ENCODE data around the gene POU2F3.

The POU2F3 gene

DNA sequence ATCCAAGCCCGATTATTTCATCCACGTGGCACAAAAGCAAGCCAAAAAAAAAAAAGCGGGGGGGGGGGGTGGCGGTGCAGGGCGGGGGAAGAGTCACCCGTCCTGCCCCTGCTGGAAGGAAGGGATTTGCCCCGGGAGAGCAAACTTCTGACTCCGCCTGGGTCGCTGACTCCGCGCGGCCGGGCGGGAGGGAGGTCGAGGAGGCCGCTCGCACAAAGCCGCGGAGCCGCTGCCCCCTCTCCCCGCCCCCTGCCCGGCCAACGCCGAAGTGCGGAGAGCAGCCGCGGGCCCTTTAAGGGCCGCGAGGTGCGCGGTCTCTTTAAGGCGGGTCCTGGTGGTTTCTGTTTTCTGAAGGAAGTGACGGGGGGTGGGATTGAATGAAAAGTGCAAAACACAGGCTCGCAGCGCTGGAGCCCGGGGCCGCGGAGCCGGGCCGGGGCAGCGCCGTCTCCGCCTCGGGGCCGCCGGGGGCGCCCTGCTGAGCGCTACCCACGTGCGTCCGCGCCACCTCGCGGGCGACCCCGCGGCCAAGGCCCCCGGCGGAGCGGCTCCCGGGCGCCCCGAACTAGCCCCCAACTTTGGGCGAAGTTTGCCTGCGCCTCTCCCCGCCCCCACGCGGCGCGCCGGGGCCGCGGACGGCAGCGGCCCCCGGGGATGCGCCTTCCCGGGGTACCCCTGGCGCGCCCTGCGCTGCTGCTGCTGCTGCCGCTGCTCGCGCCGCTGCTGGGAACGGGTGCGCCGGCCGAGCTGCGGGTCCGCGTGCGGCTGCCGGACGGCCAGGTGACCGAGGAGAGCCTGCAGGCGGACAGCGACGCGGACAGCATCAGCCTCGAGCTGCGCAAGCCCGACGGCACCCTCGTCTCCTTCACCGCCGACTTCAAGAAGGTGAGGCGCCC is 29.1 kb upstream of the POU2F3 start, which contains the start of gene OAF:
Gene OAF (plus strand): TSS at position 407 of the 896 bp plus-strand sequence. CDS start 248 bp downstream, at position 655.
- peak; percentile 79 for DNase-seq

DNA sequence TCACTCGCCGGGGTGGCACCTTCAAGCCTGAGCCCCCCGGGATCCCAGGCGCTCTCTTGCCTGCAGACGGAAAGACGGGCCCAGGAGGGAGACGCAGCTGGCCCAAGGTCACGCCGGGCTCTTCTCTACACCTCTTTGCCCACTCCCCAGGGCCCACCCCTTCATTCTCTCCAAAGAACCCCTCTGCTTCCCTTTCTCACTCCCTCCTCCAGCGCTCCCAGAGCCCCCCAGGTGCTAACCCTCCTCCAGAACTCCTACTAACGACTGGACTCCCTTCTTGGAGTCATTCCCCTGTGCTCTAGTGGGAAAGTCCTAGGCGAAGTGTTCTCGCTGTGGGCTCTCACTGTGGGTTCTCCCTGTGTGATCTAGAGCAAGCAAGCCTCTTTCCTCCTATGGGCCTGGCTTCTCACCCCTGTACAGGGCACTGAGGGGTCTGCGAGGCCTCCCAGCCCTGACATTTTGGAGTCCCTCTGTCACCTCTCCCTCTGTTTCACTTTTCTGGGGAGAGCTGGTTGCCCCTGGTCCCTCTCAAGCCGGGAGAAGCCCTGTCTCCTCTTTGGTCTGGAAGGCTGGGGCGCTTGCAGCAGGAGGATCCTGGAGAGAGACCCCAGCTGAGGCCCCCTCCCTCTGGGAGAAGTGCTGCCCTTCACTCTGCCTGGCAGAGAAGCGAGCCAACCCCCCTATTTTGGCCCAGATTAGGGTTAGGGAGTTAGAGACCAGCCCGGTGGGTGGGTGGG is 28.2 kb upstream of the POU2F3 start:
- DNase-seq, result no peak

DNA sequence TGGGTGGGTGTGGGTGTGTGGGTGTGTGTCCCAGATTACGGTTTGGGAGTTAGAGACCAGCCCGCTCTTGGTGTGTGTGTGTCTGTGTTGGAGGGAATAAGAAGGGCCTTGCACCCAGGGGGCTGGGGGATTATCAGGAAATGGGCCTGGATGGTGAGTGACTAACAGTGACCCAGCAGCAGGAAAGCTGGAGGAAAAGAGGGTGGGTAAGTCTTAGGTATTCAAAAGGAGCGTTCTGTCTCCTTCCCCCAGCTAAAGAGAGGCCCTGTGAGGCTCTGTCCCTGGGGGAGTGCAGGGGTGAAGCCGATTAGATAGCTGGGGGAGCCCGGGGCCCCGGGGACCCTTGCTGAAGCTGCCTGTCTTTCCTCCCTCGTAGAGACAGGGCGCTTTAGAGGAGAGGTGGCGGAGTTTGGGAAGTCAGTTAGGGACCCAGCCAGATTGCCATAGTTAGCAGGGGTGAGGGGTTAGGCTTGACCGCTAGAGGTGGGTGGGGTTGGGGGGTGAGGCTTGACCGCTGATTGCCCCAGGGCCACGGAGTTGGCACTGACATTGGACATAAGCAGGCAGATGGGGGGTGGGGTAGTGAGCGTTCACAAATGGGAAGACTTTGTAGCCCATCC is 27.6 kb upstream of the POU2F3 start:
- no peak for DNase-seq

DNA sequence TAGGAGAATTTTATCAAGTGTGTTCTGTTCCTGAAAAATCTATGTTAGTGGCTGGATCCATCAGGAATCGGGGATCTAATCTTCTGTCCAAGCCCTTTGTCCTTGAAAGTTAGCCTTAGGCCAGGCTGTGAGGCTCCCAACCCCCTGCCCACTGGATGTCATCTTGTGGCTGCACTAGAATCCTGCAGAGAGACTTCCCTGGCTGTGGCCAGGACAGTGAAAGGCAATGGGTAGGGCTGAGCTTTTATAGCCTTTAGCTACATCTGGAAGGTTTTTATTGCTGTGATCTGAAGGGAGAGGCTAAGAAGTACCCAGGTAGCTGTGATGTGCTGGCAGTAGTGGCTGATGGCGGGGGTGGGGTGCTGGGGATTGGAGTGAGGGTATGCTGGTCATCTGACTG is 27.0 kb upstream of the POU2F3 start:
- no peak for DNase-seq

DNA sequence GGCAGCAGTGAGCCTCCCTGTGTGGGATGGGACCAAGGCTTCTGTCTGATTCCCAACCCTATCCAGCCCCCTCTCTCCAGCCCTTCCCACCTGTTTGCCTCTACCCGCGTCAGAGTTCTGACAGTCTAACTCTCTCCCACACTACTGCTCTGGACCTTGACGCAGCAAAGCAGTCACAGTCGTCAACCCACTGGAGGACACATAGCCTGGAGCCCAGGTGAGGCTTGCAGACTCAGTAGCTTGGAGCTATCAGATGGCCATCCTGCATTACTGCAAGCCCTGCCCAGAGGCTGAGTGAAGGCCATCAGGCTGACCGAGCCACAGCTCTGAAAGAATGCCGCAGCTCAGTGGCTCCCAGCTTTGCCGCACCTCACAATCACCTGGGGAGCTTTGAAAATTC is 25.4 kb upstream of the POU2F3 start:
- no peak for DNase-seq

DNA sequence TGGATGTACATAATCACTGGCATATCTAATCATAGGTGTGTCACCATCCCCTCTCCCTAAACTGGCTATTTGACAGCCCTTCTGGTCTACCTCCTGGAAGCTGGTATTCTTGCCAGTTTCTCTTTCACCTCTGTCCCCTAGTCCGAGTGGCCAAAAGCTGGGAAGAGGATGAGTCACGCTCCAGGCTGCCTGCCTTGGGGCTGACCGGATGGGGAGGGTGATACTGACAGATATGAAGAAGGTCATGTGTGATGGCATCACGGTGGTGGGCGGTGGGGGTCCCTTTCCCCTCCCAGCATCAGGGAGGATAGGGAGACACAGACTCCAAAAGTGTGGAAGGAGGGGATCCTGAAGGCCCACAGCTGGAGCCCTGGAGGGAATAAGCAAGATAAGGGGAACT is 24.3 kb upstream of the POU2F3 start:
- no peak for DNase-seq

DNA sequence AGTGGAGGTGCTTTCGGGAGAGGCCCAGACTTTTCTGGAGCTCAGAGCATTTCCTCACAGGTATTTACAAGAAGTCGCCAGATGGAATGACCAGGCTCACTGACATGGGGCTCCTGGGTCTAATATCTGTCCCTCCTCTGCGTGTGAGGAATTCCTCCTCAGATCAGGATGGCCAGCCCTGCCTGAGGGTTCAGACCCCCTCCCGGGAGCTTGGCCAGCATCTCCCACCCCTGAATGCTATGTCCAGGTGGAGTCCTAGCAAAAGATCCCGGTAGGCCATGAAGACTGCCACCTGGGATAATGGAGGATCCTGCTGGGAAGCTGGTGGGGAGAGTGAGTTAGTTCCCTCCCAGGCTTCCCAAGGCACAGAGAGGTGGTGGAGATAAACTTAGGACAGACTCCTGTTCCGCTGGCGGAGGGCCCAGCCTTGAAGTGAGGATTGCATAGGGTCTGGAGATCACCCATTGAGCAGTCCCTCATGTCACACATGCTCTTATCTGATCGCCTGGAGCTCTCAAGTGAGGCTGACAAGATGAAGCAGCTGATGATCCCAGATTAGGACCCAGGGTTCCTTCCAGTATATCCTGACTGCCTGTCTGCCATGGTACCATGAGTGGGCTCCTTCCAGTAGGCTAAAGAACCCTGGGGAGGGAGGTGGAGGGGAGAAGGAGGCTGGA is 23.4 kb upstream of the POU2F3 start:
- DNase-seq, result no peak

DNA sequence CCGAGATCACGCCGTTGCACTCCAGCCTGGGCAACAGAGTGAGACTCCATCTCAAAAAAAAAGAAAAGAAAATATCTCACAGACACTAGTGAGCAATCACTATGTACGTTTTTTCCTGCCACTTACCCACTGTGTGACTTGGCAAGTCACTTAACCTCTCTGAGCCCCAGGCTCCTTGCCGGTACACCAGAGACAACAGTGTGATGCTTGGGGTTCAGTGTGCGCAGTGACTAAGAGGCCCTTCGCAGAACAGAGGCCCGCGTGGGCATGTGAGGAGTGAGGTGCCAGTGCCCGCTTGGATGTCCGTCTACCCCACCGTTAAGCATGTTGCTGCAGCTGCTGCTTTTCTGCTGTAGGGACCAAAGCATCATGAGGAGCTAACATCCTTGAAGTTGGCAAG is 22.4 kb upstream of the POU2F3 start:
- no peak for DNase-seq

DNA sequence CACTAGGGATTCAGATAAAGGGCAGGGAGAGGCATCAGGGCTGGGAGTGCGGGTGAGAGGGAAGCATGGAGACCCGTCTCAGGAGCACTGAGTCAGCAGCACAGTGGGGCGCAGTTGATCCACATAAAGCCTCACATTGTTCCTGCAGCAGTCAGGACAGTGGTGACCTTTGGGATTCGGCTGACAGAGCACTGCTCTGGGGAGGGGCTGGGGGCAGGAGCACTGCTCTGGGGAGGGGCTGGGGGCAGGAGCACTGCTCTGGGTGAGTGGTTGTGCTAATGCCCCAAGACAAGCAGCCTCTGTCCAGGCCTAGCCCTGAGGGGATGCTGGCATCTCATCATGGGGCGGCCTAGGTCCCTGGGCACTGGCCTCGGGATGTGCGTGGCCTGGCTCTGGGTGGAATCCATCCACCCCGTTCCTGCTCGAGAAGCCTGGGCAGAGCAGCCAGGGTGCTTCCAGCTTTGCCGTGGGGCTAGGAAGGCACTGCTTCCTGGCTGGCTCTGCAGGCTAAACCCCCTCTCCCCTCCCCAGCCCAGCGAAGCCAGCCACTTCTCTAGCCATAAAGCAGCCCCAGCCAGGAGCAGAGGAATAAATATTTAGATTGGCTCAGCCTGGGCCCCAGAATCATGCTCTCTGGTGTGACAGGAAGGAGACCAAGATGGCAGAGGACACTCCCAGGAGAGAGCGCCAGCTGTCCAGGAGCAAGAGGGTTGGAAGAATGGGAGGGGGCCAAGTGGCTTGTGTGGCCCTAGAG is 21.8 kb upstream of the POU2F3 start:
- peak; percentile 70 for DNase-seq

DNA sequence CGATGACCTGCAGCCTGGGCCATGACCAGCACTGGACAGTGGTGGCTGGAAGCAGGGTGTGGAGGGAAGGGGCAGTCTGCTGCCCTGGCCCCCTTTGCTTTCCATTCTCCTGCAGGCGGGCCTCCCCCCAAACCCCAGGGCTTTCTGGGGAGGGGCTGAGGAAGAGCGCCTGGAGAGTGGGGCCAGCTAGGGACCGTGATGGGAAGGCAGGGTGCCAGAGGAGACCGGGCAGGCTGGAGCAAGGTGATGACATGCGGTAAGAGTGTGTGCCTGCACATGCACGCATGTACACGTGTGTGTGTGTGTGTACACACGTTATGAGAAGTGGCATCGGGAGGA is 21.3 kb upstream of the POU2F3 start:
- no peak for DNase-seq

DNA sequence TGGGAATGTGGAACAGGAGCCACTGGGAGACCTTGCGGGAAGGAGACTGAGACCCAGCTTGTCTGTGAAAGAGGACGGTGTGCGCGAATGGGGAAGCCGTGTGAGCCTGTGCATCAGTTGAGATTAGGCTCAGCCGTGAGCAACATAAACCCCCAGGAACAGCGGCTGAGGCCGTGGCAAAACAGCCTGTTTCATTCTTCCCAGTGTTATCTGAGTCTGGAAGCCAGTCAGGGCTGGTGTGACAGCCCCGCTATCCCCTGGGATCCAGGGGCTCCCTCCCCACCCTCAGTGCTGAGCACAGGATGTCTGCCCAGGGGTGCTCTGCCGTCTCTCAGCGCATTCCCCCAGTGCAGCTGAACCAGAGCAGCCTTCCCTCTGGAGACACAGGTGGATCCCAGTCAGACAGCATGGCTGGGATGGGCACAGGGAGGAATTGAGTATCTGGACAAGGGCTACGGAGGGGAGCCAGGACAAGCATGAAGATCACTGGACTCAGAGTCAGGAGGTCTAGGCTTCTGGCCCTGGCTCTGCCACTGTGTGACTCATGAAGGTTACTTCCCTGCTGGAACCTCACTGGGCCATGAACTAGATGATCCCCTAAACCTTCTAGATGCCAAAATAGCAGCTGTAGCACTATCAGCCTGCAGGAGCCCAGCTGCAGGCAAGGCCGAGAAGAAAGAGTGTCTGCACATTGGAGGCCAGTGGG is 20.6 kb upstream of the POU2F3 start:
- DNase-seq, result no peak

DNA sequence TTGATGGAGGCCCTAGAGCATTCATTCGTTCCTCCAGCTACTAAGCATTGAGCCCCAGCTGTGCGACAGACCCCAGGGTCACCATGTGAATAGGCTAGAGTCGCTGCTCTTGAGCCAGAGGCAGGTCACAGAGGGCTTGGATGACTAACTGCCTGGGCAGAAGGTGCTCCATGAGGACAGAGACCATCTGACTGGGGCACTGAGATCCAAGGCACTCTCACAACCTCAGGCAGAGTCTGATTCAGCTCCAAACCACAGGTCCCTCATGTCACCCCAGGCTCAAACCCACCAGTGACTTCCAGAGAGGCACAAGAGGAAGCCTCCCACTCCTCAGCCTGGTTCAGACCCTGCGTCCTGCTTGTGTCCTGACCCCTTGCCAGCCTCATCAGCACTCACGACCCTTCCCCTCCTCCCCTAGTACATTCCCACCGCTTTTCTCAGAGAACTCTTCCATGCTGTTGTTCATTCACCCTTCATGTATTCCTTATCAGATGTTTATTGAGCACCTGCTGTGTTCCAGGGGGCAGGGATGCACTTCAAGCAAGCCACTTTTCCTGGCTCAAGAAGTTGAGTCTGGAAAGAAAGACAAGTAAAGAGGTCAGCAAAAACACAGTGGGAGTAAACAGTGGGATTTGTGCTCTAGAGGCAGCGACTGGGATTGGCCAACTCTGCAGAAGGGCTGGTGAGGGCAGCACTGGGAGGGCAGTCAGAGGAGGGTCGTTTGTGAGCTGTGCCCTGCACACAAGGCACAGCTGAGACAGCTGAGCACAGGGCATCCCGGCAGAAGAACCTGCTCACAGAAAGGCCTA is 19.8 kb upstream of the POU2F3 start:
- DNase-seq, result no peak

DNA sequence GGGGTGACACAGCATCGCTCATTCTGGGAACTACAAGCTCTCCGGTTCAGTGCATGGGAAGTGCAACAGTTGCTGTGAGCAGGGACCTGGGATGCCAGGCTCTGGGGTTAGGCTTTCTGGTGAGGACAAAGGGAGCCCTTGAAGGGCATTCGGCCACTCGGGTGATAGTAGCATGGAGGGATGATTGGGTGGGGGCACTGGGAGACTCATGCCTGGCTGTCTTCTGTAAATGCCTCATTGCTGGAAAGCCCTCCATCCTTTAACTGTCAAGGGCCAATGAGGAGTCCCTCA is 19.2 kb upstream of the POU2F3 start:
- no peak for DNase-seq

DNA sequence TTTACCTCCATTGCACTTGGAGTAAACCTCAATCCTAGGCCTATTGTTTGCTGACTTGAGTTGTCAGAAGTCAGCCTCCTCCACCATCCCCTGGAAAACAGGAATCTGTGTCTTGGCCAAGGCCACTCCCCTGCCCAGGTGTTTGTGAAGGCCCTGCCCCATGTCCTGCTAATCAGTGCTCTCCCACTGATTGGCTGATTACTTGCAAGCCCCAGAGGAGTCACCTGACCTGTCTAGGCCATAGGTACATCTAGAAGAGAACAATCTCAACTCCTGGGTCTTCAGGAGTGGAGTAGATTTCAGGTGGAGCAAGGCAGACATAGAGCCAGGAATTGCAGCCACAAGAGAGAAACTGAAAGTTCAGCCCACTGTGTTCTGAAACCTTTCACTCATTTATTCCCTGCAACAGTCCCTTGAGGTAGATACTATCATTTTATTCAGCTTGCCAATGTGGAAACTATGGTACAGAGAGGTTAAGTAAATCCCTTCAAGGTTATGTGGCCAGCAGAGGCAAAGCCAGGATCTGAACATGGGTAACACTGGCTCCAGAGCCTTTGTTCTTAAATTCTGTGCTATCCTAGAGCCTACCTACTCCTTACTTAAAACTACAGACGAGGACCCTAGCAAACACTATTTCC is 18.7 kb upstream of the POU2F3 start:
- no peak for DNase-seq

DNA sequence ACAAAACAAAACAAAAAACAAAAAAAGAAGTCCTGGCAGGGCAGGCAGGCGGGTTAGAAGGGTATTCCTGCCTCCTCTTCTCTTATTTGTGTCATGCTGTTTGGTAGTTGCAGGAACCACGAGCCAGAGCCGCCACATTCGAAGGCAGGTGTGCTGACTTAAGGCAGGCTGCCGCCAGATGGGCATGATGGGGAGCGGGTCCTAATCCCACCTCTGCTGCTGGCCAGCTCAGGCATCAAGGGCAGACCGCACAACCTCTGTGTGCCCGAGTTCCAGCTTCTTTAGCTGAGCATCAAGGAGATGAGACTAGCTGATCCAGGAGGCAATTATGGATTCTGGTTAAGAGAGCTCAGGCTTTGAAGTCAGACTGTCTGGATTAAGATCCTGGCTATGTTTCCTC is 17.0 kb upstream of the POU2F3 start:
- DNase-seq, result no peak

DNA sequence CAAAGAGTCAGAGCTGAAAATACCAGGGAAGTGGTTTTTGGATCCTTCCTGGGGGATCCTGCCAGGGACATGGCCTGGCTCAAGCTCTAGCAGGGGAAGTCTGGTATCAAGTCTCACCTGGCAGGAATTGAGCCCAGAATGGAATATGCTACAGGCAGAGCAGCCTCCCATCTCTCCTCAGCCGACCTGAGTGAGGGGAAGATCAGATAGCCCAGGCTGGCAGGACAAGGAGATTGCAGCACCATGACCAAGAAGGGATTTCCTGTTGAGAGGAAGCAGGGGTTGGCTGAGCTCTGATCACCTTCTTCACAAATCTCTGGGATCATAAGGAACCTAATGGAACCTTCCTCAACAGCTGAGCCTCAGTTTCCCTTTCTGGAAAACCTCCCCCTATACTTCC is 16.1 kb upstream of the POU2F3 start:
- no peak for DNase-seq

DNA sequence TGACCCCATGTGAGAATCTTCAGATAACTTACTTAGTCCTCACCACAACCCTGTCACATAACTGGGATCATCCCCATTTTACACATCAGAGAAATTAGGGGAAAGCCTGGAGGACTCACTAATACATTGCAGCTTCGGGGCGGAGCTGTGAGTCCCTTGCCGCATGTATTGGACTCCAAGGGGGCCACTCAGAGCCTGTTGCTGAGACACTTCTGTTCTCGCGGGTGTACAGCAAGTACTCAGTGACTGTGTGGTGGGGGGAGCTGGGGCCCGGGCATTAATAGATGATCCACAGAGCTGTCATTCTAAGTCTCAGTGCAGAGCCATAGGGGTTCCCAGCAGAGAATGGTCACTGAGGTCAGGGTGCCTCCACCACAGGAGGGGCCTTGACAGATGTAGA is 15.6 kb upstream of the POU2F3 start:
- DNase-seq, result no peak

DNA sequence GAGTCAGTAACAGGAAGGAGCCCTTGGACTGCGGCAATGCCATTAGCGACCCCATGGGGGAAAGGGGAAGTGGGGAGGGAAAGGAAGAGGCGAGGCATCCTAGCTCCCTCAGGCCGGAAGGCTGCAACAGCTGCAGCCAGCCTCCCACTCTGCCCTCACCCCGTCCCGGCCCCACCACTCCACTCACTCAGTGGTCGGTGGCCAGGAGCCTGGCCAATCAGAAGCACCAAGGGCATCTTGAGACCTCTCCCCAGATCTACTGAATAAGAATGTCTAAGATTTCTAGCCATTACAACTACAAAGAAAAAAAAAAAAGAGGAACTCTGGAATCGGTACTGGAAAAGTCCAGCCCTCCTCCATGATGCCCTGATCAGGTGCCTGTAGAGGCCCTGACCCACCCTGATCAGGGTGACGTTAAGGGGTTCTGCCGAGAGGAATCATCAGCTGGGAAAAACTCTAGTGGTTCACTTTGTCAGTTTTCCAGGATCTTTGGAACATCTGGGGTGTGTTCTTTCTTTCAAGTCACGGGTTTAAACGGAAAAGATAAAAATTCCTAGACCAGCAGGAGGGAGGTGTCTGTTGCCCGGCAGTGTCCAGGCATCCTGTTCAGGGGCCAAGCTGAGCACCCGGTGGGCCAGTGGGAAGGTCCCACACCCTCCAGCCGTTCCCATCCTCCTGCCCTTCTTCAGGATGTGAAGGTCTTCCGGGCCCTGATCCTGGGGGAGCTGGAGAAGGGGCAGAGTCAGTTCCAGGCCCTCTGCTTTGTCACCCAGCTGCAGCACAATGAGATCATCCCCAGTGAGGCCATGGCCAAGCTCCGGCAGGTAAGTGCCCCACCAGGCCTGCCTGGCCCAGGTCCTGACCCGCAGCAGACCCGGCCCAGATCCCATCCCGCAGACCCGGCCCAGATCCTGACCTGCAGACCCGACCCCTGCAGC is 14.7 kb upstream of the POU2F3 start:
- DNase-seq, result no peak

DNA sequence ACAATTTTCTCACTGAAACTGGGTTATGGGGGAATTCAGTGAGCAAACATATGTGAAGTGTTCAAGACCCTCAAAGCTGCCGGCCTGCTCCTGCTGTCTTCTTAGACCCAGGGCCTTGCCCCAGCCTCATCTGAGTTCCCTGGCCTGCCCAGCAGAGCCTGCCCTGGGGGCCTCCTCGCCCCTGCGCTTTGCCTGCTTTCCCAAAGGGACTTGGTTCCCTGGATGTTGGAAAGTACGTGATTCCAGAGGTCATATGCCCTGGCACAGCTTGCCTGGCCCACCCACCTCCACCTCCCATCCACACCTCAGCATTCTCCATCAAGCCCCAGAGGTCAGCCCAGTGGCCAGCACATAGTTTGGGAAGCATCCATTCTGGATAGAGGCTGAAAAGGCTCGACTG is 13.7 kb upstream of the POU2F3 start:
- no peak for DNase-seq

DNA sequence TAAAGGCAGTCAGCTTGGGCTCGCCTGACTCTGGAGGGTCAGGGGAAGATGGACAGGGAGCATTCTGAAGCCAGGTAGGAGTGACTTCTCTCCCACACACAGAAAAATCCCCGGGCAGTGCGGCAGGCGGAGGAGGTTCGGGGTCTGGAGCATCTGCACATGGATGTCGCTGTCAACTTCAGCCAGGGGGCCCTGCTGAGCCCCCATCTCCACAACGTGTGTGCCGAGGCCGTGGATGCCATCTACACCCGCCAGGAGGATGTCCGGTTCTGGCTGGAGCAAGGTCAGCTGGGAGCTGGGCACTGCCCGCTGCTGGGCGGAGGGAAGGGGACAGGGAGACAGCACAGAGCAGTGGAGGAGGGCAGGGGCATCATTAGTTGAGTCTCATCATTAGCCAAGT is 13.2 kb upstream of the POU2F3 start:
- no peak for DNase-seq
